IPS-18c (cell line): Measurements from ENCODE around the gene TTC7B.

ENCODE experiments used
- H3K4me3 ChIP-seq: 2 replicates; pipeline ENCODE4 v1.7.0; 2013; ENCODE audit warnings: low read depth, mild to moderate bottlenecking, low read length, moderate library complexity; ENCODE audit not compliant: insufficient read depth
- H3K9me3 ChIP-seq: one replicate; pipeline ENCODE4 v1.6.1; 2013; ENCODE audit warnings: mild to moderate bottlenecking, low read length, moderate library complexity; ENCODE audit not compliant: control insufficient read depth, insufficient read depth

The TTC7B gene

DNA sequence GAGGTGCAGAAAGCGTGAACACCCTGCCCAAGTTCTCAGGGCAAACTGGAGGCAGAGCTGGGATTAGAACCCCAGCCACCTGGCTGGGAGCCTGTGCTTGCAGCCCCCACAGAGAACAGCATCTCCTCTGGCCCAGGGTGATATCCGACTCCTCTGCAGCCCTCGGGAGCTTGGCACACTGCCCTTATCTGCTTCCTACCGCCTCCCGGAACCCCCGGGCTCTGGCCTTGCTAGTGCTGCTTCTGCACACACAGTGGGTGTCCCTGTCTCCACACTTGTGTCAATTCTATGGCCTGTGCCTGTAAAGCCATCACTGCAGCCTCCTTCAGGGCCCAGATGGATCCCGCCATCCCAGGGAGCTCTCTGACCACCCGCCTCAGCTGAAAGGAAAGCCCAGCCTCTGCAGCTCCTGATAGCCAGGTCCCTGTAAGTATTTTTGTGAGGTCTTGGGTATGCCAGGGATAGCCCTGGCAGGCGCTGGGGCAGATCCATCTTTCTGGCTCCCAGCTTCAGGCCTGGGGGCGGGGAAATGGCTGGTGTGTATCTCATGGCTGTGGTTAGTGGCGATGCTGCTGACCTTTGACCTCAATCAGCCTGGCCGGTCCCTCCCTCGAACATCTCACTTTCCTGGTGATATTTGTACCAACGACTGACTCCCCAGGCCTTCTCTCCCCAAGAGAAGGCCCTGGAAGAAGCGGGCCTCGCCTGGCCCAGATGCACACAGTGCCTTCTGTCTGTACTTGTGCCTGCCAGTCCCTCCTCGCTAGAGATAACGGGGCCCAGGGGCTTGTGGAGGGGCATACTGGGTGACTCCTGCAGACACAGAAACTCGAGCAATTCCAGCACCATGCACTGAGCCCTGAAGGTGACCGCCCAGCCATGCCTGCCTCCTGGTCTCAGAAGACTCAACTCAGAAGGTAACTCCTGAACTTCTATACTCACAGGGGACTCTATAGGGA is 235.6 kb downstream of the TTC7B start:
- Histone ChIP-seq H3K9me3 (no peaks in the 10 kb centered on the region), H3K4me3 (no peak overlapping the region)

DNA sequence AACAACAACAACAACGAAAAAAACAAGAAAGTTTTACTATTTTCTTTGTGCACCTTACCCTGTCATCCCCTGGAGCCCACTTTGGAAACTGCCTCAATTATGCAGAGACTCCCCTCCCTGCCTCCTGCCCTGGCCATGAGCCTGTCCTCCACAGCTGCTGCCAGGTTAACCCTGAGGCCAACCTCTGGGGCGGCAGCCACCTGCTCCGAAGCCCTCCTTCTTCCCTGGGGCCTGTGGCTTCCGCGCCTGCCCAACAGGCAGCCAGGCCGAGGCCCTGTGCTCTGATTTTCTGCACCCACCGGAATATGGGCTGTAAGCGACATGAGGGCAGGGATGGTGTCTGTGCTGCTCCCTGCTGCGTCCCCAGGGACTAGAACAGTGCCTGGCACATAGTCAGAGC is 236.4 kb downstream of the TTC7B start:
- Histone ChIP-seq H3K9me3 (no peaks in the 10 kb centered on the region), H3K4me3 (no peak overlapping the region)

DNA sequence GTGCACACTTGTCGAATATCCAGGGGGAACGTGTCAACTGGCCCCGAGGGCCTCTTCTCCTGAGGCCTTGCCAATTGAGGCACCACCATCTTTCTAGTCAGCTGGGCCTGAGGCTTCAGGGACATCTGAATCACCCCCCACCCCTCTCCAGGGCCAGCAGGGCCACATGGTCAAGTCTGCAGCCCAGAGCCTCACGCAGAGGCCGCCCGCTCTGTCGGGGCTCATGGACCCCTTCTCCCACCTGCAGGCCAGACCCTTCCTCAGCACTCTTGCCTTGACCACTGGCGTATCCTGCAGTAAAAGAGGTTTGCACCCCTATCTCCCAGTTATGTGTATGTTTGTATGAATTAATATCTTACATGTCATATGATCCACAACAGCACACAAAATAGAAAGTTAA is 237.1 kb downstream of the TTC7B start:
- H3K4me3 ChIP-seq: no peak overlapping the region
- H3K9me3 ChIP-seq: no peaks in the 10 kb centered on the region

DNA sequence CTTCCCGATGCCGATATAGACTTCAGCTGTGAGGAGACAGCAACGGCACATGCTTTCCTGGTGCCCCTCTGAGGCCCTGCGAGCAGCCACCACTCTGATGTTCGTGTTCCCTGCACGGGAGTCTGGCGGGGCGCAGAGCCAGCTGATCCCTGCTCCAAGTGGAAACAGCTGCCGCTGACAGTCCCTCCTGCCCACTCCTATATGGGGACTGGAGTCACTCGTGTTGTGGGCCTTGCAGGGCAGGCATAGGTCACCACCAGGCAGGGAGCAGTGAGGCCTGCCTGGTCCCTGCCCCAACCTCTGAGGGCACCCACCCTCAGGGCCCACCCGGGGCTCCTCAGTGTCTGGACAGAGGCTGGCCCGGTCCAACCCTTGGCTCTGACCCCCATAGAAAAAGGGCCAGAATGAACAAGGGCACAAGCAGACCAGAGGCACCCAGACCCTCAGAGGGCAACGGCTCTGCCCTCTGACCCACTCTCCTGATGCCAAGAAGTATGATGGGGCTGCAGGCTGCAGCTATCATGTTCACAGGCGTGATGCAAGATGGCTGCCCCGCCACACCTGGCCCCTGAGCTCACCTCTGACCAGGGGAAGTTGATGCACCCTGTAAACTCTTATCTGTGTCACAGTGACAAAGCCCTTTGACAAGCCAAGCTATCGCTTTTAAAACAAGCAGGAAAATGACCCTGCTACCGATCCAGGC is 237.8 kb downstream of the TTC7B start:
- Histone ChIP-seq H3K9me3 (no peaks in the 10 kb centered on the region), H3K4me3 (no peak overlapping the region)

DNA sequence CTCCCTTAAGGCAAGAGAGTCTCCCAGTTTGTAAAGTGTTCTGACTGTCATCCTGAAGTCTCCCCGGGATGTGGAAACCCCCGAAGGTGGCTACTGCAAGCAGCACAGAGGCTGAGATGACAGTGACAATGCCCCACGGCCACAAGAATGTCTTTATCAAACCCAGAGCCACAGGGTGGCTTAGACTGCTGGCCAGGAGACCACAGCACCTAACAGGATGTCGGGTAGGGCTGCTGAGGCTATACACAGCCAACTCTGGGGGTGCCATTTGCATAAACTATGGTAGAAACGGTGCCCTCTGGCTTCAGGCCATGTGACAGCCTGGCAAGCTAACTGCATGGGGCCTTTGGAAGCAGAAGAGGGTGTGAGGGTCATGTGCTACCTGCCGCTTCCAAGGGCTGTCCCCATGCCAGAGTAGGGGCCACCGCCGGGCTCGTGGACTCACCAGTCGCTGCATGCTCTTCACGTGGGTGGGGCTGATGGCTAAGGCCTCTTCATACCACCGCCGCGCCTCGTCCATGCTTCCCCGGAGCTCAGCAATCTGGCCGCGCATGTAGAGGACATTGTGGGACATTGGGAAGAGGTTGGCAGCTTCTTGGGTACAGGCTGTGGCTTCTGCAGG is 238.5 kb downstream of the TTC7B start:
- Histone ChIP-seq H3K4me3 (no peak overlapping the region), H3K9me3 (no peaks in the 10 kb centered on the region)

DNA sequence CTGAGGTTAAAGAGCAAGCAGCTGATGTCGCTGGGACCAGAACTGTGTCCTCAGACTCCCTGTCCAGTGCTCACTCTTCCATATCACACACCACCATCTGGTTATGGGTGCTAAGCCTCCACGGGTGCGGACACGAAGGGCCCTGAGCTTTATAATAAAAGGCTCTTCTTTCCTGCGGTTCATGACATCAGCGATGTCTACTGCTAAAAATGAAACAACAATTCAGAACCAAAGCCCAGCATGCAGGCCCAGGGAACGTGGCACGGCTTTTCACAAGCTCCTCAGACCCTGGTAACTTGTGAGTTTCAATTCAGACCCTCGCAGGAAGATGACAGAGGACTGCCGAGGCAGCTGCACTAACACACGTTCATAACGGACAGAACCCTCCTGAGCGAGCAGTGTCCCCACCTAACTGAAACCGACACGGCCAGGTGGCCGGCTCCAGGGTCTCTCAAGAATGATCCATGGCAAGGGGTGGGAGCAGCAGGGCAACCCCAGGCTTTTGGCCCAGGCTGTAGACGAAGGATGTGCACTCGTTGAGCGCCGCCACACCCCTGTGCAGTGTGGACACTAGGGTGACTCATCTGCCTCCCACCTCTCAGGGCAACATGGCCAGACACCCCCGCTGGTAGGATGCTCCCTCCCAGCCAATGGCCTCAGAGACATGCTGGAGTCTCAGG is 239.1 kb downstream of the TTC7B start:
- no peak overlapping the region for H3K4me3 ChIP-seq
- H3K9me3 ChIP-seq: no peaks in the 10 kb centered on the region

DNA sequence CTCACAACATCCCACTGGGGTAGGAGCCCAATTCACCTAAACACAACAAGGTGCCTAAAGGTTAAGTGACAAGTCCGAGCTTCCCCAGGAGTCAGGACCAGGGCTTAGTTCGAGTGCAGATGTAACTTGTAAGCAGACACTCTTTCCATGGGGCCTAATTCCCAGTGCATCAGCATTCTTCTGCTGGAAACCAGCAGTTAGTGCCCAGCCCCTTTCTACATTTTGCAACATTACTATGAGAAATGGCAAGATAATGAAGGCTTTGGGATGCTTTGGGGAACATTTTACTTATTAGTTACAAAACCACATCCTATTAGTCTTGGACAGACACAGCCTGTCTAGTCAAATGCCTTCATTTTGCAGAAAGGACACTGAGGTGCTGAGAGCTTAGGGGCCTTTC is 239.6 kb downstream of the TTC7B start:
- Histone ChIP-seq H3K4me3 (no peak overlapping the region), H3K9me3 (no peaks in the 10 kb centered on the region)

DNA sequence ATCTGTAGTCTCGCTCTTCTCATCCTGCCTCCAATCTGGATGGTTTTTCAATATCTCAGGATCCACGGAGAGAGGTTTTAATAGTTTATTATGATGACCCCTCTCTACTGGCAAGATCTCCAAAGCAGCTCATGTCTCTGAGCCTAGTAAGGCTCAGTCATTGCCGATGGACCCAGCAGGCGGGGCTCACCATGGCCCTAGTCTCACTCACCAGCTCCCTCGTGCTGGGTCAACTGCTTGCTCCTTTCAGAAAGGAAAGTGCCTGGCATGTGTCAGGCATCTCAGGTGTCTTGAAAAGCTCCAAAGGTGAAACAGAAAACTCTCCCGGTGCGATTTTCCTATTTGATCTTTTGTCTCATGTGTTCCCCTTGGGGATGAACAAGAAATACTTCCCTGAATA is 240.4 kb downstream of the TTC7B start:
- H3K4me3 ChIP-seq: no peak overlapping the region
- no peaks in the 10 kb centered on the region for H3K9me3 ChIP-seq

DNA sequence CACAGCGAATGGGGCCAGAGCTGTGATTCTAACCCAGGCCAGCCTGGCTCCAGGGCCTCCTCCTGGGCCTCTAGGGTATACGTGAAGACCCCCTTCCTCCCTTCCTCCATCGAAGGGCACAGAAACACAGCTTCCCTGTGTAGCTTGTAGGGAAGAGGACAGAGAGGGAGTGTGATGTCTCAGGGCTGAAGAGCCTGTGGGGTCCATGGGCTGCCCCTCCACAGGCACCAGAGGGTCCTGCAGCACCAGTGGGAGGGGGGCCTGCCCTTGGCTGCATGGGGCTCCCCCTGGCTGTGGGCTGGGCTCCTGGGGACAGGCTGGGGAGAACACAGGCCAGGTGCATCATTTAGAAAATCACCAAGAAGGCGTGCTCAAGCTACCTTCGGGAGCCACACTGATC is 240.9 kb downstream of the TTC7B start:
- Histone ChIP-seq H3K4me3 (no peak overlapping the region), H3K9me3 (no peaks in the 10 kb centered on the region)

DNA sequence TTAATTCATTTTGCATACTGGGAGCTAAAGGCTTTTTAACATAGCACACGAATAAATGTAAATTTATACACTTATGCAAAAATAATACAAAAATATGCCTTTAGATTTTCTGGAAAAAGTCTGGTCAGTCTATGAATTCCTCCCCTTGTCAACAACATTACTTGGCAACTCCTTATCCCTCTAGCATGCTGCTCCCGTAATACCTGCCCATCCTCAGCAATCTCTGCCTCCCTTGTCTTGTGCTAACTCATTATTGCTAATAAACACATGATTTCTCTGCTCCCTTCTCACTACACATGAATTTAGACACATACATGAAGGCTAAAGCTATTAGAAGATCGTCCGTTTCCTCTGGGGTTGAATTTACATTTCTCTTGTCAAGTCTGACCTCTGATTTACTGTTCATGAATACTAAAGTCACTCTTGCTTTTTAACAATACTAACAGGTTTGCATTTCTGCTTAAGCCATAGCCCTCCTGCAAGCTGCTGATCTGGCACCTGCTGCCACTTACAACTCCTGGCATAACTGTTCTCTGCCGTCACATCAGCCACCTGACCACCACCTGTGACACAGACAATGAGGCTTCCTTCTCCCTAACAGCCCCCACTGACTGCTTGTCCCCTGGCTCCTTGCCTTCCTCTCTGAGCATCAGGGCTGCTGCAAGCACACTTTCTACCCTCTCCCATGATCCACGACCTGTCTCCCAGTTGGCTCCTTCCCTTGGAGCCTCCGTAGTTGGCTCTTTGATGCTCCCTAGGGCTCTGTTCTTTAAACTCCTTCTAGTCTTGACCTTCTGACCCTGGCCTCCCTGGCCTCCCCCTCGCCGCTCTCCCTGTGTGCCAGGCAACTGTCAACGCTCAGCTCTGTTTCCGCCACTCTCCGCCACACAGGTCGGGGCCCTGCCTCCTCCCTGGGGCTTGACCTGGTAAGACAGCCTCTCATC is 241.8 kb downstream of the TTC7B start:
- H3K4me3 ChIP-seq: no peak overlapping the region

DNA sequence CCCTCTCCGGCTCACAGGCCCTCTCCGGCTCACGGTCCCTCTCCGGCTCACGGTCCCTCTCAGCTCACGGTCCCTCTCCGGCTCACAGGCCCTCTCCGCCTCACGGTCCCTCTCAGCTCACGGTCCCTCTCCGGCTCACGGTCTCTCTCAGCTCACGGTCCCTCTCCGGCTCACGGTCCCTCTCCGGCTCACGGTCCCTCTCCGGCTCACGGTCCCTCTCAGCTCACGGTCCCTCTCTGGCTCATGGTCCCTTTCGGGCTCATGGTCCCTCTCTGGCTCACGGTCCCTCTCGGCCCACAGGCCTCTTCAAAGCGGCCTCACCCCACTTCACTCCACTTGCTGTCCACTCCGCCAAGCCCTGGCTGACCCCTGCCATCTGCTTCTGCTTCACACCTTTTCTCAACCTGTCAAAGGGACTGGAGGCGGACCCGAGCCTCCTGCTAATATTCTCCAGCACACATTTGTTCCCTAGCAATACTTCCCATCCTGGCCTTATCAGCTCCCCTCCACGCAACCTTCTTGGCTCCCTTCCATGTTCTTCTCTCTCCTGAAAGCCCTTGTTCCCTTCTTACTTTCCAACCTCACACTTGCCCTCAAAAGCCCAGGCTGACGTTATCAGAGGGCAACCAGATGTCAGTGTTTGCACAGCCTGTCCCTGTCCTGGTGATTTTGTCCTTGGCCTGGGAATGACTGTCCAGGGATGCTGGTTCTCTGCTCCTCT is 242.7 kb downstream of the TTC7B start:
- Histone ChIP-seq H3K9me3 (no peaks in the 10 kb centered on the region), H3K4me3 (no peak overlapping the region)

More for the DNA sequence above, 241.8 kb downstream of the TTC7B start:
- H3K9me3 ChIP-seq: no peaks in the 10 kb centered on the region

DNA sequence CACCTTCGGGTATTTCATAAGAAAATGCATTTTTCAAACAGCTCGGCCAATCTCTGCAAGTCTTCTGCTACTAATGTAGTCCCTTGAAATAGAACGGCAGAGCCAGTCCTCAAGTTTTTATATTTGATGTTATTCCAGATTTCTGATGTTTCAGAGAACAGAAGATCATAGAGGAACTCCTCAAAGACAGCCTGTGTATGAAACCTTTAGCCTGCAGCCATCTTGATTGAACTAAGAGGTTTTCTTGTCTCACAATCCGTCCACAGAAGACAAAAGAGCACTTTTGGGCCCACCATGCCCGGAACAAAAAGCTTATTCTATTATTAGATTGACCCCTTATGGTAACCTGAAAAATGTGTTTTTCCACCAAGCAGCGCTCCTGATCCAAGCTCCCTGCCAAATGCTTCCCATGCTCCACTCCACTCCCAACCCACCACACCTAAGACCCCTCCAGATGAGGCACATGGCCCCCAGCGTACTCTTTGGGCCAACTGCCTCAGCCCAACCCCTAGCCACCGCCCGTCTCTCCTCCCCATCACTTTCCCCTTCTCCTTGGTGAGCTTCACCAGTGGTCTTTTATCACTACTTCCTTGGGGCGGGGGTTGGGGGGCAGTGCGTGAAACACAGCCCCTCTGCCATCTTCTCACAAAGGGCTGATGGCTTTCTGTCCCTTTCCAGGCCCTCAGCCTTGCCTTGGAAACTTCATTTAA is 243.6 kb downstream of the TTC7B start:
- no peaks in the 10 kb centered on the region for H3K9me3 ChIP-seq
- H3K4me3 ChIP-seq: no peak overlapping the region

DNA sequence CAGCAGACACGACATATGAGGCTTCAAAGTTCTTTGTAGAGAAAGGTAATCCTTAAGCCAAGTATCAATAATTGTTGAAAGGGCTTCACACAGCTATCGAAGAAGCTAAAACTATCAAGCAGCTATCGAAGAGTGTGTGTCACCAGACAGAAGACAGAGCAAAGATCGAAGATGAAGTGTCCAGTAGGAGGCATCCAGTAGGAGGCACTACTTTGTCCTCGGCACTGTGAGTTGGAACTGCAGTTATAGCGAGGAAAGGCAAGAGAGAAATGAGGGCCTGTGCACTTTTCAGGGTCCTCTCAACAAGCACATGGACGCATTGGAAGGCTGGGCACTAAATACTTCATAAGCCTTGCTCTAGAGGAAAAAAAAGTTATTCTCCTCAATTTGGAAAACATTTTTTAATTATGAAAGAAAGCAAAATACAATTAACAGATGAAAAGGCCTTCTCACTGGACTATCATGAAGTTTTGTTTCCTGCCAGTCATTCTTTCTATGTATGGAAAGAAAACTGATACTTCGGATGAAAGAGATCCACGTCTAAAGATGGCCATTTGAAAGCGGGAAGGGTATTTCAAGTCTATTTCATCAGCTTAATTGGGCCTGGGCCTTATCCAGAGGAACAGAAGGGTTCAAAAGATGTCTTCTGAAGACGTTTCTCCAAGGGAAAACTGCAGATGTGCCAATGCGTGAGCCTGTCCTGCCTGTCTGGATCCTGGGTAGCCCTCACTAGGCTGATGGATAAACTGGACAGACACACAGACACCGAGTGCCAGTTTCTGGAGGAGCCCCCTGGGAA is 244.9 kb downstream of the TTC7B start:
- Histone ChIP-seq H3K9me3 (no peaks in the 10 kb centered on the region), H3K4me3 (no peak overlapping the region)

DNA sequence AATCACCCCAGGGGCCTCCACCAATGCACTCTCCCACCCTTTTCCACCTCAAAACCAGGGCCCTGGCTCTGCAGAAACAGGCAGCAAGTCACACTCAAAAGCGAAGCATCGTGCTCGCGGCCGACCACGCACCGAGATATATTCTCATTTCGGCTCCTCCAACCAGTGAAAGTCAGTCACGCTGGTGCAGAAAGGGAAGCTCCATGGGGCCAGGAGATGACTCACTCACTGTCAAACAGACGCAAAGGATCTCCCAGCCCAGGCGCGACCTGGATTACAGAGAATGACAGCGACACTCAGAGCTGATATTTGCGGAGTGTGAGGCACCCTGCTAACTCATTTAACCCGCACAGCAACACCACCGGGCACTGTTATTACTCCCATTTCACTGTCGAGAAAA is 245.8 kb downstream of the TTC7B start:
- Histone ChIP-seq H3K4me3 (no peak overlapping the region), H3K9me3 (no peaks in the 10 kb centered on the region)
